Common myeloid progenitor, CD34-positive (primary cell): ENCODE data around the gene MSTO1.
"Not testable (repeated sequence)": the region's sequence is repeated elsewhere in the genome, so short reads cannot be mapped to it uniquely, and the experiment has no call there.

Source experiments
- CTCF ChIA-PET: fragments of 350-600 bp; sonication (Branson Sonifier 250); formaldehyde crosslinking; loops from one replicate; lab custom pipeline; 2021; ENCODE audit warnings: antibody characterized with exemption; lab: Charles Lee
- POLR2A ChIA-PET: fragments of 350-600 bp; sonication (Branson Sonifier 250); formaldehyde crosslinking; loops from one replicate; lab custom pipeline; 2021; ENCODE audit warnings: antibody characterized with exemption; lab: Charles Lee
- DNase-seq, 3 donors: peaks; one replicate each; pipeline versions ENCODE4 v3.0.0 to v3.0.0-alpha.2; 2013
- H3K27ac ChIP-seq, 2 experiments: 1 replicate in 1 of 2; 2 replicates in 1 of 2; pipeline ENCODE4 v1.7.0; 2013; ENCODE audit warnings: inconsistent platforms in 2 of 2, low read length in 2 of 2, mild to moderate bottlenecking in 2 of 2, low read depth in 1 of 2, moderate library complexity in 1 of 2; ENCODE audit not compliant: severe bottlenecking in 2 of 2, insufficient read depth in 1 of 2, poor library complexity in 1 of 2
- H3K27me3 ChIP-seq, 5 experiments: replicated peaks in 2 of 5; 1 replicate in 3 of 5; 2 replicates in 2 of 5; pipeline versions ENCODE4 v1.6.1 to v1.7.0; 2013; ENCODE audit warnings: low read length in 4 of 5, mild to moderate bottlenecking in 2 of 5, moderate library complexity in 2 of 5, inconsistent platforms in 1 of 5; ENCODE audit not compliant: insufficient read depth in 5 of 5, control insufficient read depth in 4 of 5
- H3K36me3 ChIP-seq, 4 experiments: 1 replicate in 2 of 4; 2 replicates in 2 of 4; pipeline versions ENCODE4 v1.6.1 to v1.7.0; 2013; ENCODE audit warnings: low read length in 3 of 4, control low read depth in 1 of 4, mild to moderate bottlenecking in 1 of 4; ENCODE audit not compliant: control insufficient read depth in 4 of 4, insufficient read depth in 4 of 4
- H3K4me1 ChIP-seq, 4 experiments: 1 replicate in 3 of 4; 2 replicates in 1 of 4; pipeline versions ENCODE4 v1.6.1 to v1.7.1; 2013; ENCODE audit warnings: low read length in 3 of 4, mild to moderate bottlenecking in 3 of 4, control low read depth in 1 of 4, inconsistent platforms in 1 of 4, moderate library complexity in 1 of 4; ENCODE audit not compliant: control insufficient read depth in 4 of 4, insufficient read depth in 4 of 4; ENCODE audit errors: control extremely low read depth in 1 of 4
- H3K4me3 ChIP-seq, 7 experiments: 1 replicate in 4 of 7; 2 replicates in 3 of 7; pipeline versions ENCODE4 v1.5.1 to v1.7.0; 2013; ENCODE audit warnings: mild to moderate bottlenecking in 7 of 7, low read length in 6 of 7, moderate library complexity in 6 of 7, inconsistent platforms in 2 of 7, low read depth in 2 of 7, control low read depth in 1 of 7; ENCODE audit not compliant: insufficient read depth in 4 of 7, control insufficient read depth in 1 of 7; ENCODE audit errors: extremely low read depth in 1 of 7
- H3K9me3 ChIP-seq, 5 experiments: 1 replicate in 4 of 5; 2 replicates in 1 of 5; pipeline versions ENCODE4 v1.6.1 to v1.7.1; 2013; ENCODE audit warnings: low read length in 4 of 5, mild to moderate bottlenecking in 2 of 5, inconsistent platforms in 1 of 5, low read depth in 1 of 5, moderate library complexity in 1 of 5; ENCODE audit not compliant: control insufficient read depth in 4 of 5, insufficient read depth in 2 of 5; ENCODE audit errors: control extremely low read depth in 1 of 5
- WGBS: methylation state at CpG from one replicate; pipeline ENCODE4 v1.1.5; 2013; ENCODE audit not compliant: insufficient coverage; 5-methylcytosine and 5-hydroxymethylcytosine counted together

The MSTO1 gene

GRCh38 chr1:155622191-155622590, 12.2 kb downstream of the MSTO1 start:
- no peaks in the 10 kb centered on the region for H3K4me1 ChIP-seq
- DNase-seq: no peak
- H3K4me3 ChIP-seq: no peak overlapping the region
- no peak overlapping the region for H3K27ac ChIP-seq
- no peaks in the 10 kb centered on the region for H3K27me3 ChIP-seq
- ChIA-PET CTCF (interaction anchor here (1.2 kb wide), 1 partner anchor 85 kb away, joined by 3 read pairs; no protein-coding TSS in a partner anchor), POLR2A (no interaction called here)
- WGBS: 60% methylated on average over 1 of the region's 2 CpGs
- peaks cover 0 to 5% (median 0%) of the 10 kb centered on the region in 5 experiments for H3K9me3 ChIP-seq
- H3K36me3 ChIP-seq: no peaks in the 10 kb centered on the region

GRCh38 chr1:155623357-155623756, 13.3 kb downstream of the MSTO1 start:
- H3K4me1 ChIP-seq: no peaks in the 10 kb centered on the region
- H3K9me3 ChIP-seq: peaks cover 0 to 5% (median 0%) of the 10 kb centered on the region in 5 experiments
- H3K27ac ChIP-seq: no peak overlapping the region
- H3K27me3 ChIP-seq: no peaks in the 10 kb centered on the region
- no peak for DNase-seq
- no peaks in the 10 kb centered on the region for H3K36me3 ChIP-seq
- 82% methylated on average over 1 of the region's 1 CpG for WGBS
- POLR2A ChIA-PET: no interaction called here
- CTCF ChIA-PET: no interaction called here
- H3K4me3 ChIP-seq: no peak overlapping the region

GRCh38 chr1:155626428-155626827, 16.4 kb downstream of the MSTO1 start:
- DNase-seq, H3K27me3 ChIP-seq, H3K4me3 ChIP-seq, CTCF ChIA-PET, POLR2A ChIA-PET, H3K9me3 ChIP-seq, H3K36me3 ChIP-seq, H3K27ac ChIP-seq, H3K4me1 ChIP-seq: not testable (repeated sequence)
- WGBS: 100% methylated on average over 1 of the region's 7 CpGs

GRCh38 chr1:155636397-155637153, 26.6 kb downstream of the MSTO1 start:
- ChIA-PET CTCF (interaction anchor here (0.6 to 2.0 kb wide), 3 partner anchors 10 to 69 kb away, joined by 3 to 6 read pairs (median 4); no protein-coding TSS in a partner anchor), POLR2A (no interaction called here)
- H3K4me3 ChIP-seq: peak overlapping the region in 5 of 7 experiments; percentile 27 to 92 (median 73)
- H3K27me3 ChIP-seq: no peaks in the 10 kb centered on the region
- no peak overlapping the region for H3K27ac ChIP-seq
- H3K36me3 ChIP-seq: no peaks in the 10 kb centered on the region
- DNase-seq: no peak
- peaks cover 0 to 17% (median 10%) of the 10 kb centered on the region in 4 experiments for H3K4me1 ChIP-seq
- H3K9me3 ChIP-seq: peaks cover 0 to 5% (median 3%) of the 10 kb centered on the region in 5 experiments
- WGBS: 90% methylated on average over 11 of the region's 11 CpGs

GRCh38 chr1:155640367-155640766, 30.3 kb downstream of the MSTO1 start:
- Histone ChIP-seq H3K4me1 (peaks cover 0 to 19% (median 11%) of the 10 kb centered on the region in 4 experiments), H3K27ac (no peak overlapping the region), H3K4me3 (no peak overlapping the region), H3K27me3 (no peaks in the 10 kb centered on the region), H3K36me3 (no peaks in the 10 kb centered on the region), H3K9me3 (peaks cover 0 to 23% (median 10%) of the 10 kb centered on the region in 5 experiments)
- no peak for DNase-seq
- ChIA-PET CTCF (interaction anchor here (1.1 kb wide), 1 partner anchor 11 kb away, joined by 3 read pairs; no protein-coding TSS in a partner anchor), POLR2A (no interaction called here)

GRCh38 chr1:155642559-155643180, 32.7 kb downstream of the MSTO1 start:
- 92% methylated on average over 6 of the region's 11 CpGs for WGBS
- H3K4me3 ChIP-seq, POLR2A ChIA-PET, H3K27ac ChIP-seq, H3K36me3 ChIP-seq, H3K27me3 ChIP-seq: not testable (repeated sequence)
- Histone ChIP-seq H3K4me1 (peaks cover 4 to 18% (median 10%) of the 10 kb centered on the region in 4 experiments), H3K9me3 (peaks cover 0 to 23% (median 10%) of the 10 kb centered on the region in 5 experiments)
- CTCF ChIA-PET: interaction anchor here (0.9 to 1.5 kb wide), 2 partner anchors 9 to 71 kb away, joined by 3 read pairs; no protein-coding TSS in a partner anchor
- peak in 2 of 3 donors; percentile 34 to 35 for DNase-seq

- POLR2A ChIA-PET: no interaction called here
- Histone ChIP-seq H3K36me3 (no peaks in the 10 kb centered on the region), H3K9me3 (peaks cover 0 to 23% (median 10%) of the 10 kb centered on the region in 5 experiments), H3K4me3 (no peak overlapping the region), H3K27ac (no peak overlapping the region), H3K27me3 (no peaks in the 10 kb centered on the region), H3K4me1 (peaks cover 4 to 19% (median 11%) of the 10 kb centered on the region in 4 experiments)
- no peak for DNase-seq
- 97% methylated on average over 3 of the region's 3 CpGs for WGBS
- CTCF ChIA-PET: interaction anchor here (1.5 kb wide), 1 partner anchor 9 kb away, joined by 3 read pairs; no protein-coding TSS in a partner anchor
Observed at GRCh38 chr1:155643230-155643629, 33.2 kb downstream of the MSTO1 start.
